Parathyroid adenoma (tissue), 2 donors: Measurements from ENCODE around the gene SREK1IP1.
"Not testable (repeated sequence)": the region's sequence is repeated elsewhere in the genome, so short reads cannot be mapped to it uniquely, and the experiment has no call there.

Experiments used
- H2AFZ ChIP-seq: fragments of 300-600 bp; sonication (generic); one replicate; pipeline ENCODE4 v1.7.0; 2017; ENCODE audit warnings: antibody characterized with exemption, mild to moderate bottlenecking
- H3K27ac ChIP-seq: fragments of 300-600 bp; sonication (generic); one replicate; pipeline ENCODE4 v1.7.0; 2017
- H3K27me3 ChIP-seq: fragments of 300-600 bp; sonication (generic); one replicate; pipeline ENCODE4 v1.7.0; 2017; ENCODE audit warnings: low read length; ENCODE audit not compliant: control insufficient read depth, insufficient read depth
- H3K36me3 ChIP-seq: fragments of 300-600 bp; sonication (generic); one replicate; pipeline ENCODE4 v1.7.0; 2017; ENCODE audit warnings: low read length; ENCODE audit not compliant: control insufficient read depth, insufficient read depth
- H3K4me1 ChIP-seq: fragments of 300-600 bp; sonication (generic); one replicate; pipeline ENCODE4 v1.7.0; 2017; ENCODE audit warnings: control low read depth
- H3K4me2 ChIP-seq: fragments of 300-600 bp; sonication (generic); one replicate; pipeline ENCODE4 v1.7.0; 2017; ENCODE audit warnings: low read length
- H3K4me3 ChIP-seq: fragments of 300-600 bp; sonication (generic); one replicate; pipeline ENCODE4 v1.7.0; 2017; ENCODE audit warnings: low read depth, low read length
- H3K79me2 ChIP-seq: fragments of 300-600 bp; sonication (generic); one replicate; pipeline ENCODE4 v1.7.0; 2017; ENCODE audit warnings: control low read depth
- H3K9ac ChIP-seq: fragments of 300-600 bp; sonication (generic); one replicate; pipeline ENCODE4 v1.7.0; 2017; ENCODE audit warnings: mild to moderate bottlenecking
- H3K9me3 ChIP-seq: fragments of 300-600 bp; sonication (generic); one replicate; pipeline ENCODE4 v1.7.0; 2017; ENCODE audit warnings: low read length; ENCODE audit not compliant: control insufficient read depth
- CTCF ChIP-seq: fragments of 300-600 bp; sonication (generic); IDR thresholded peaks from one replicate; pipeline ENCODE4 v1.7.0; 2017; ENCODE audit warnings: antibody characterized with exemption, mild to moderate bottlenecking
- donor health status: primary hyperparathyroidism.

SREK1IP1 gene

GRCh38 chr5:64707191-64707590 lies 61.3 kb downstream of the SREK1IP1 start:
- Histone ChIP-seq H3K4me1 (no peaks in the 10 kb centered on the region), H3K4me2 (no peak overlapping the region), H2AFZ (no peak overlapping the region), H3K27me3 (no peaks in the 10 kb centered on the region), H3K79me2 (no peaks in the 10 kb centered on the region), H3K9ac (no peak overlapping the region), H3K9me3 (no peaks in the 10 kb centered on the region), H3K4me3 (no peak overlapping the region), H3K36me3 (no peaks in the 10 kb centered on the region), H3K27ac (no peak overlapping the region)
- no peak for TF ChIP-seq CTCF

- H3K4me1 ChIP-seq, H3K27ac ChIP-seq, H3K36me3 ChIP-seq, H3K4me3 ChIP-seq, H3K9me3 ChIP-seq, H3K27me3 ChIP-seq, H3K4me2 ChIP-seq, H2AFZ ChIP-seq, H3K79me2 ChIP-seq, H3K9ac ChIP-seq: not testable (repeated sequence)
Measured at GRCh38 chr5:64706074-64706473, 62.4 kb downstream of the SREK1IP1 start.

- H2AFZ ChIP-seq = no peak overlapping the region
- H3K27me3 ChIP-seq = no peaks in the 10 kb centered on the region
- no peak overlapping the region for H3K27ac ChIP-seq
- no peak overlapping the region for H3K4me2 ChIP-seq
- H3K9ac ChIP-seq = no peak overlapping the region
- TF ChIP-seq CTCF = no peak
- no peaks in the 10 kb centered on the region for H3K36me3 ChIP-seq
- no peaks in the 10 kb centered on the region for H3K79me2 ChIP-seq
- no peaks in the 10 kb centered on the region for H3K9me3 ChIP-seq
- no peaks in the 10 kb centered on the region for H3K4me1 ChIP-seq
- H3K4me3 ChIP-seq = no peak overlapping the region
Measured at GRCh38 chr5:64700765-64701164, 67.7 kb downstream of the SREK1IP1 start.

- H3K36me3 ChIP-seq, H3K9me3 ChIP-seq, H3K9ac ChIP-seq, H3K4me1 ChIP-seq, H3K27ac ChIP-seq, H3K4me2 ChIP-seq, H3K79me2 ChIP-seq, H2AFZ ChIP-seq, H3K4me3 ChIP-seq, H3K27me3 ChIP-seq: not testable (repeated sequence)
Measured at GRCh38 chr5:64696414-64696813, 72.1 kb downstream of the SREK1IP1 start.

- H3K27ac ChIP-seq = no peak overlapping the region
- H3K4me1 ChIP-seq = no peaks in the 10 kb centered on the region
- no peak overlapping the region for H3K9ac ChIP-seq
- no peak overlapping the region for H2AFZ ChIP-seq
- no peak for TF ChIP-seq CTCF
- no peaks in the 10 kb centered on the region for H3K36me3 ChIP-seq
- H3K79me2 ChIP-seq = no peaks in the 10 kb centered on the region
- no peak overlapping the region for H3K4me2 ChIP-seq
- H3K9me3 ChIP-seq = no peaks in the 10 kb centered on the region
- H3K27me3 ChIP-seq = no peaks in the 10 kb centered on the region
- no peak overlapping the region for H3K4me3 ChIP-seq
Measured at GRCh38 chr5:64693636-64694035, 74.9 kb downstream of the SREK1IP1 start.

GRCh38 chr5:64691291-64691690 lies 77.2 kb downstream of the SREK1IP1 start:
- Histone ChIP-seq H3K4me2 (no peak overlapping the region), H3K9ac (no peak overlapping the region), H3K27me3 (no peaks in the 10 kb centered on the region), H3K27ac (no peak overlapping the region), H3K9me3 (no peaks in the 10 kb centered on the region), H3K4me3 (no peak overlapping the region), H3K79me2 (no peaks in the 10 kb centered on the region), H2AFZ (no peak overlapping the region), H3K36me3 (no peaks in the 10 kb centered on the region), H3K4me1 (no peaks in the 10 kb centered on the region)
- TF ChIP-seq CTCF = no peak
